ENCODE results near the gene MARCKSL1.

The MARCKSL1 gene

GRCh38 chr1:32362474-32363313, 26.7 kb upstream of the MARCKSL1 start, which contains the start of the genes FAM229A and TSSK3:
Gene FAM229A (minus strand): TSS chr1:32362485. CDS start chr1:32362091, 394 bp downstream.
Gene TSSK3 (plus strand): TSS chr1:32362539. CDS start chr1:32362702, 163 bp downstream.
- Histone ChIP-seq H3K27me3 (no peaks in the 10 kb centered on the region), H3K4me1 (no peaks in the 10 kb centered on the region), H3K9me3 (no peaks in the 10 kb centered on the region), H3K4me3 (ENCODE audit: low read depth, low read length) (peak within 1 kb of the TSS; percentile 35), H3K36me3 (no peaks in the 10 kb centered on the region)
- no peak for TF ChIP-seq CTCF (IDR thresholded peaks at IDR 0.05; ENCODE audit: low read depth, low read length)
- no peak for DNase-seq

GRCh38 chr1:32361674-32362473, 25.8 kb upstream of the MARCKSL1 start:
- Histone ChIP-seq H3K4me1 (no peaks in the 10 kb centered on the region), H3K27me3 (no peaks in the 10 kb centered on the region), H3K9me3 (no peaks in the 10 kb centered on the region), H3K36me3 (no peaks in the 10 kb centered on the region), H3K4me3 (ENCODE audit: low read depth, low read length) (peak overlapping the region; percentile 35)
- peak; percentile 42 for DNase-seq
- TF ChIP-seq CTCF (IDR thresholded peaks at IDR 0.05; ENCODE audit: low read depth, low read length): peak; percentile 29

GRCh38 chr1:32361308-32361673, 25.3 kb upstream of the MARCKSL1 start:
- Histone ChIP-seq H3K4me1 (no peaks in the 10 kb centered on the region), H3K4me3 (ENCODE audit: low read depth, low read length) (no peak overlapping the region), H3K36me3 (no peaks in the 10 kb centered on the region), H3K27me3 (no peaks in the 10 kb centered on the region), H3K9me3 (no peaks in the 10 kb centered on the region)
- no peak for DNase-seq
- no peak for TF ChIP-seq CTCF (IDR thresholded peaks at IDR 0.05; ENCODE audit: low read depth, low read length)

- Histone ChIP-seq H3K4me3 (ENCODE audit: low read depth, low read length) (no peak overlapping the region), H3K4me1 (no peaks in the 10 kb centered on the region), H3K27me3 (no peaks in the 10 kb centered on the region), H3K36me3 (no peaks in the 10 kb centered on the region), H3K9me3 (no peaks in the 10 kb centered on the region)
- no peak for TF ChIP-seq CTCF (IDR thresholded peaks at IDR 0.05; ENCODE audit: low read depth, low read length)
- DNase-seq: no peak
Measured at GRCh38 chr1:32358435-32358834, 22.4 kb upstream of the MARCKSL1 start.

GRCh38 chr1:32357614-32358013, 21.6 kb upstream of the MARCKSL1 start:
- H3K4me1 ChIP-seq: no peaks in the 10 kb centered on the region
- H3K27me3 ChIP-seq: no peaks in the 10 kb centered on the region
- TF ChIP-seq CTCF (IDR thresholded peaks at IDR 0.05; ENCODE audit: low read depth, low read length): no peak
- H3K4me3 ChIP-seq (ENCODE audit: low read depth, low read length): no peak overlapping the region
- H3K36me3 ChIP-seq: no peaks in the 10 kb centered on the region
- no peaks in the 10 kb centered on the region for H3K9me3 ChIP-seq
- no peak for DNase-seq

Data from BE2C (cell line).